Mucosa of stomach (tissue), 1 donor: ENCODE measurements around the gene NUDT9.
A peak's percentile ranks its signal among the peaks of the same experiment; 100 is the strongest.
"Not testable (repeated sequence)": the region's sequence is repeated elsewhere in the genome, so short reads cannot be mapped to it uniquely, and the experiment has no call there.

ENCODE experiments used
- H3K27me3 ChIP-seq: one replicate; pipeline ENCODE4 v1.7.0; 2013; ENCODE audit warnings: mild to moderate bottlenecking, low read length; ENCODE audit not compliant: control insufficient read depth, insufficient read depth
- H3K36me3 ChIP-seq: one replicate; pipeline ENCODE4 v1.7.0; 2013; ENCODE audit warnings: low read length; ENCODE audit not compliant: control insufficient read depth, insufficient read depth
- H3K4me1 ChIP-seq: one replicate; pipeline ENCODE4 v1.7.0; 2013; ENCODE audit warnings: mild to moderate bottlenecking, low read length; ENCODE audit not compliant: control insufficient read depth, insufficient read depth
- H3K4me3 ChIP-seq: one replicate; pipeline ENCODE4 v1.7.0; 2013; ENCODE audit warnings: low read length
- H3K9ac ChIP-seq: one replicate; pipeline ENCODE4 v1.7.0; 2013; ENCODE audit warnings: mild to moderate bottlenecking, low read length, moderate library complexity
- H3K9me3 ChIP-seq: one replicate; pipeline ENCODE4 v1.7.0; 2013; ENCODE audit warnings: mild to moderate bottlenecking, low read length, moderate library complexity; ENCODE audit not compliant: control insufficient read depth
- donor health status: Pancreatic carcinoma.

The NUDT9 gene

GRCh38 chr4:87414816-87415215 is 7.6 kb upstream of the NUDT9 start:
- no peaks in the 10 kb centered on the region for H3K36me3 ChIP-seq
- no peak overlapping the region for H3K4me3 ChIP-seq
- no peak overlapping the region for H3K9ac ChIP-seq
- peaks cover 15% of the 10 kb centered on the region for H3K4me1 ChIP-seq
- no peaks in the 10 kb centered on the region for H3K9me3 ChIP-seq
- no peaks in the 10 kb centered on the region for H3K27me3 ChIP-seq

GRCh38 chr4:87416965-87417364 is 5.4 kb upstream of the NUDT9 start:
- H3K9me3 ChIP-seq = no peaks in the 10 kb centered on the region
- no peaks in the 10 kb centered on the region for H3K36me3 ChIP-seq
- H3K4me1 ChIP-seq = peaks cover 17% of the 10 kb centered on the region
- no peak overlapping the region for H3K9ac ChIP-seq
- no peaks in the 10 kb centered on the region for H3K27me3 ChIP-seq
- no peak overlapping the region for H3K4me3 ChIP-seq

GRCh38 chr4:87418410-87418809 is 4.0 kb upstream of the NUDT9 start:
- not testable (repeated sequence) for H3K4me3 ChIP-seq, H3K9ac ChIP-seq, H3K9me3 ChIP-seq, H3K27me3 ChIP-seq, H3K36me3 ChIP-seq
- peaks cover 17% of the 10 kb centered on the region for H3K4me1 ChIP-seq

GRCh38 chr4:87419578-87420249 is 2.7 kb upstream of the NUDT9 start:
- H3K9me3 ChIP-seq = no peaks in the 10 kb centered on the region
- no peaks in the 10 kb centered on the region for H3K27me3 ChIP-seq
- peaks cover 23% of the 10 kb centered on the region for H3K4me1 ChIP-seq
- no peaks in the 10 kb centered on the region for H3K36me3 ChIP-seq
- no peak overlapping the region for H3K4me3 ChIP-seq
- no peak overlapping the region for H3K9ac ChIP-seq

GRCh38 chr4:87420276-87420830 is 2.0 kb upstream of the NUDT9 start:
- Histone ChIP-seq H3K4me1 (peaks cover 23% of the 10 kb centered on the region), H3K4me3 (no peak overlapping the region), H3K9ac (no peak overlapping the region), H3K27me3 (no peaks in the 10 kb centered on the region), H3K36me3 (no peaks in the 10 kb centered on the region), H3K9me3 (no peaks in the 10 kb centered on the region)

GRCh38 chr4:87423317-87424098 is 1.1 kb downstream of the NUDT9 start:
- Histone ChIP-seq H3K9me3 (no peaks in the 10 kb centered on the region), H3K9ac (peak overlapping the region; percentile 76), H3K4me1 (peaks cover 27% of the 10 kb centered on the region), H3K4me3 (peak overlapping the region; percentile 88), H3K36me3 (no peaks in the 10 kb centered on the region), H3K27me3 (no peaks in the 10 kb centered on the region)

GRCh38 chr4:87424099-87424543 is 1.7 kb downstream of the NUDT9 start:
- Histone ChIP-seq H3K4me1 (peaks cover 25% of the 10 kb centered on the region), H3K4me3 (peak overlapping the region; percentile 21)
- H3K27me3 ChIP-seq, H3K36me3 ChIP-seq, H3K9me3 ChIP-seq, H3K9ac ChIP-seq: not testable (repeated sequence)

- no peak overlapping the region for H3K4me3 ChIP-seq
- no peaks in the 10 kb centered on the region for H3K27me3 ChIP-seq
- no peaks in the 10 kb centered on the region for H3K9me3 ChIP-seq
- no peaks in the 10 kb centered on the region for H3K36me3 ChIP-seq
- peaks cover 10% of the 10 kb centered on the region for H3K4me1 ChIP-seq
- no peak overlapping the region for H3K9ac ChIP-seq
These were observed 3.3 kb downstream of the NUDT9 start for GRCh38 chr4:87425711-87426110.

- Histone ChIP-seq H3K9me3 (no peaks in the 10 kb centered on the region), H3K9ac (no peak overlapping the region), H3K36me3 (no peaks in the 10 kb centered on the region), H3K27me3 (no peaks in the 10 kb centered on the region), H3K4me3 (no peak overlapping the region), H3K4me1 (peaks cover 10% of the 10 kb centered on the region)
These were observed 4.6 kb downstream of the NUDT9 start for GRCh38 chr4:87426865-87427517.

- H3K4me3 ChIP-seq = no peak overlapping the region
- no peaks in the 10 kb centered on the region for H3K9me3 ChIP-seq
- H3K4me1 ChIP-seq = peaks cover 10% of the 10 kb centered on the region
- no peak overlapping the region for H3K9ac ChIP-seq
- no peaks in the 10 kb centered on the region for H3K27me3 ChIP-seq
- H3K36me3 ChIP-seq = no peaks in the 10 kb centered on the region
These were observed 5.1 kb downstream of the NUDT9 start for GRCh38 chr4:87427518-87427868.

- H3K4me1 ChIP-seq = peaks cover 4% of the 10 kb centered on the region
- no peaks in the 10 kb centered on the region for H3K27me3 ChIP-seq
- no peak overlapping the region for H3K4me3 ChIP-seq
- H3K36me3 ChIP-seq = no peaks in the 10 kb centered on the region
- H3K9ac ChIP-seq = no peak overlapping the region
- no peaks in the 10 kb centered on the region for H3K9me3 ChIP-seq
These were observed 6.6 kb downstream of the NUDT9 start for GRCh38 chr4:87428979-87429378.

- Histone ChIP-seq H3K4me3 (no peak overlapping the region), H3K27me3 (no peaks in the 10 kb centered on the region), H3K9ac (no peak overlapping the region), H3K36me3 (no peaks in the 10 kb centered on the region), H3K9me3 (no peaks in the 10 kb centered on the region), H3K4me1 (peaks cover 4% of the 10 kb centered on the region)
These were observed 7.7 kb downstream of the NUDT9 start for GRCh38 chr4:87430038-87430437.
